Fibroblast of lung (primary cell): ENCODE results near the gene ATXN7L3. TPM values are rescaled to one million over a fixed set of nuclear protein-coding genes. Genes with fewer than 3 reads are reported as not detected.

Experiments
- DNase-seq, 2 donors: peaks; one replicate each; pipeline versions ENCODE4 v3.0.0 to v3.0.0-alpha.2; 2010; ENCODE audit warnings: low read depth in 2 of 2
- H2AFZ ChIP-seq: 2 replicates; pipeline ENCODE4 v1.5.1; 2012; ENCODE audit warnings: low read length, control low read depth, inconsistent platforms
- H3K27ac ChIP-seq: 2 replicates; pipeline ENCODE4 v1.5.1; 2011; ENCODE audit warnings: low read length, control low read depth; ENCODE audit not compliant: insufficient read depth
- H3K27me3 ChIP-seq: 2 replicates; pipeline ENCODE4 v1.5.1; 2011; ENCODE audit warnings: mild to moderate bottlenecking, low read length; ENCODE audit not compliant: control insufficient read depth, insufficient read depth
- H3K36me3 ChIP-seq: 2 replicates; pipeline ENCODE4 v1.5.1; 2011; ENCODE audit warnings: low read length; ENCODE audit not compliant: control insufficient read depth, insufficient read depth
- H3K4me1 ChIP-seq: 2 replicates; pipeline ENCODE4 v1.5.1; 2011; ENCODE audit warnings: low read length; ENCODE audit not compliant: control insufficient read depth, insufficient read depth; ENCODE audit errors: extremely low read depth
- H3K4me2 ChIP-seq: 2 replicates; pipeline ENCODE4 v1.5.1; 2011; ENCODE audit warnings: low read length, control low read depth; ENCODE audit not compliant: insufficient read depth; ENCODE audit errors: extremely low read depth
- H3K4me3 ChIP-seq, 4 experiments: fragments of 200-600 bp in 1 of 4; sonication (generic) in 1 of 4; replicated peaks in 1 of 4; 2 replicates each; pipeline ENCODE4 v1.5.1; 2011 to 2016; ENCODE audit warnings: low read length in 4 of 4, low read depth in 3 of 4, mild to moderate bottlenecking in 3 of 4, control low read depth in 2 of 4, inconsistent platforms in 1 of 4, mixed read lengths in 1 of 4; ENCODE audit not compliant: insufficient read depth in 1 of 4; ENCODE audit errors: control extremely low read depth in 1 of 4
- H3K79me2 ChIP-seq: 2 replicates; pipeline ENCODE4 v1.5.1; 2012; ENCODE audit warnings: mild to moderate bottlenecking, low read length, inconsistent platforms; ENCODE audit not compliant: control insufficient read depth, insufficient read depth
- H3K9ac ChIP-seq: 2 replicates; pipeline ENCODE4 v1.5.1; 2011; ENCODE audit warnings: mild to moderate bottlenecking, low read length, control low read depth; ENCODE audit not compliant: insufficient read depth
- H3K9me3 ChIP-seq: 2 replicates; pipeline ENCODE4 v1.5.1; 2012; ENCODE audit warnings: low read depth, low read length; ENCODE audit not compliant: control insufficient read depth, insufficient read depth
- H4K20me1 ChIP-seq: 2 replicates; pipeline ENCODE4 v1.5.1; 2011; ENCODE audit warnings: low read length; ENCODE audit not compliant: control insufficient read depth, insufficient read depth; ENCODE audit errors: extremely low read depth
- EZH2 ChIP-seq: IDR thresholded peaks from 2 replicates; pipeline ENCODE4 v1.5.1; 2012; ENCODE audit warnings: low read length, control low read depth, mild to moderate bottlenecking; ENCODE audit errors: missing control alignments
- polyA plus RNA-seq, 2 donors: library from polyadenylated mRNA; depleted of rRNA in 1 of 2; stranded (reverse) in 1 of 2; unstranded in 1 of 2; fragments of >200 nt; gene quantifications; 2 replicates each; pipeline ENCODE4 v1.2.1, GENCODE V29; 2011 to 2012; ENCODE audit warnings: missing spikeins in 1 of 2
- total RNA-seq: library from RNA; depleted of rRNA; stranded (reverse); fragments of >200 nt; gene quantifications from 2 replicates; pipeline ENCODE4 v1.2.1, GENCODE V29; 2014
- TF ChIP-seq, protein P1 (sequence below), 2 donors: IDR thresholded peaks in 1 of 2; conservative IDR thresholded peaks in 1 of 2; 1 replicate in 1 of 2; 2 replicates in 1 of 2; pipeline ENCODE4 v1.5.1; 2011 to 2012; ENCODE audit warnings: low read length in 2 of 2, control low read depth in 1 of 2, inconsistent platforms in 1 of 2, low read depth in 1 of 2, mild to moderate bottlenecking in 1 of 2

The ATXN7L3 gene
- total and polyA plus RNA-seq, 2 donors (not counting 1 experiment from before 2014, with no cell fraction given): 34.8 to 36.5 TPM

DNA sequence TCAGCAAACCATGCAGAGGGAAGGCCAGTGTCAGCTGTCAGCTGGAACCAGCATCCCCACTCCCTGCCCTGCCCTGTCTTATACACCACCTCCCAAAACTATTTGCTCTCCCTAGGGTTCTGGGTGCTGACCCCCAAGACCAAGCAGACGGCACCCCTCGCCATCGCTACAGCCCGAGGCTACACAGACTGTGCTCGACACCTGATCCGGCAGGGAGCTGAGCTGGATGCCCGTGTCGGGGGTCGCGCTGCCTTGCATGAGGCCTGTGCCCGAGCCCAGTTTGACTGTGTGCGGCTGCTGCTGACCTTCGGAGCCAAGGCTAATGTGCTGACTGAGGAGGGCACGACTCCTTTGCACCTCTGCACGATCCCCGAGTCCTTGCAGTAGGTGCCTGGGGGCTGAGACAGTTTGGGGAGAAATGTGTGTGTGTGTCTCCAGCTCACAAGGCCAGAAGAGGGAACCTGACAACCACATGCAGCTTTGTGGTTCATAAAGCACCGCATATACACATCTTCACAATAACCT lies 27.7 kb downstream of the ATXN7L3 start:
- no peak for TF ChIP-seq EZH2
- TF ChIP-seq, protein P1, sequence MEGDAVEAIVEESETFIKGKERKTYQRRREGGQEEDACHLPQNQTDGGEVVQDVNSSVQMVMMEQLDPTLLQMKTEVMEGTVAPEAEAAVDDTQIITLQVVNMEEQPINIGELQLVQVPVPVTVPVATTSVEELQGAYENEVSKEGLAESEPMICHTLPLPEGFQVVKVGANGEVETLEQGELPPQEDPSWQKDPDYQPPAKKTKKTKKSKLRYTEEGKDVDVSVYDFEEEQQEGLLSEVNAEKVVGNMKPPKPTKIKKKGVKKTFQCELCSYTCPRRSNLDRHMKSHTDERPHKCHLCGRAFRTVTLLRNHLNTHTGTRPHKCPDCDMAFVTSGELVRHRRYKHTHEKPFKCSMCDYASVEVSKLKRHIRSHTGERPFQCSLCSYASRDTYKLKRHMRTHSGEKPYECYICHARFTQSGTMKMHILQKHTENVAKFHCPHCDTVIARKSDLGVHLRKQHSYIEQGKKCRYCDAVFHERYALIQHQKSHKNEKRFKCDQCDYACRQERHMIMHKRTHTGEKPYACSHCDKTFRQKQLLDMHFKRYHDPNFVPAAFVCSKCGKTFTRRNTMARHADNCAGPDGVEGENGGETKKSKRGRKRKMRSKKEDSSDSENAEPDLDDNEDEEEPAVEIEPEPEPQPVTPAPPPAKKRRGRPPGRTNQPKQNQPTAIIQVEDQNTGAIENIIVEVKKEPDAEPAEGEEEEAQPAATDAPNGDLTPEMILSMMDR (conservative IDR thresholded peaks at IDR 0.05 in 1 of 2, IDR thresholded peaks at IDR 0.05 in 1 of 2; ENCODE audit: low read depth in 1 of 2, low read length in 2 of 2): no peak
- Histone ChIP-seq H3K4me1 (peaks cover 7% of the 10 kb centered on the region), H3K4me2 (no peak overlapping the region), H3K9me3 (no peaks in the 10 kb centered on the region), H4K20me1 (no peaks in the 10 kb centered on the region), H3K9ac (no peak overlapping the region), H3K79me2 (no peaks in the 10 kb centered on the region), H3K27ac (no peak overlapping the region), H3K4me3 (no peak overlapping the region), H3K27me3 (no peaks in the 10 kb centered on the region), H3K36me3 (no peaks in the 10 kb centered on the region), H2AFZ (no peak overlapping the region)
- no peak for DNase-seq

DNA sequence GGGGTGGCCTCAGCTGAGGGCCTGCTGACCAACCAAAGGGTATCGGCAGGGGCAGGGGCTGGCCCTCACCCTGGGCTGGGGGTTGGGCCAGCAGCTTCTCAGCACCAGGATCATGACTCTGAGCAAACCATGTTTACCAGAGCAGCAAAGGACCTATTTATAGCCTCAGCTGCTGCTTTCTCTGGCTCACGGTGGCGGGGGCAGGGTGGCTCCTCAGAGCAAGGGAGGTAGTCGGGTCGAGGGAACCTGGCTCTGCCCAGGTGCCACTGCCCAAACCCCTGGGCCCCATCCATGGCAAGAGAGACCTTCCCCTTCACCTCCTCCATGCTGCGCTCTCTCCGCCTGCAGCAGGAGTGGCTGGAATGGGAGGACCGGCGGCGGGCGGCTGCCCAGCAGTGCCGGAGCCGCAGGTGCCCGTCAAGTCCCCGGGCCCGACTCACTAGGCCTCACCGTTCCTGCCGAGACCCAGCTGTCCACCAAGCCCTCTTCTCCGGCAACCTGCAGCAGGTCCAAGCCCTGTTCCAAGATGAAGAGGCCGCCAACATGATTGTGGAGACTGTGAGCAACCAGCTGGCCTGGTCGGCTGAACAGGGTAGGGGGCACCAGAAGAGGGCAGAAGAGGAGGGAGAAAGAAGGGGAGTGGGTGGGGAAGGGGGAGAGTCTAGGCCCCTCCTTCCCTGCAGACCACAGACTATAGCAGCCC lies 29.0 kb downstream of the ATXN7L3 start, which contains the start of gene ASB16:
TSS of gene ASB16 (plus strand) at position 206 of the 703 bp plus-strand sequence. CDS start at position 292, 86 bp downstream.
- peak within 1 kb of the TSS; percentile 59 for H3K4me2 ChIP-seq

DNA sequence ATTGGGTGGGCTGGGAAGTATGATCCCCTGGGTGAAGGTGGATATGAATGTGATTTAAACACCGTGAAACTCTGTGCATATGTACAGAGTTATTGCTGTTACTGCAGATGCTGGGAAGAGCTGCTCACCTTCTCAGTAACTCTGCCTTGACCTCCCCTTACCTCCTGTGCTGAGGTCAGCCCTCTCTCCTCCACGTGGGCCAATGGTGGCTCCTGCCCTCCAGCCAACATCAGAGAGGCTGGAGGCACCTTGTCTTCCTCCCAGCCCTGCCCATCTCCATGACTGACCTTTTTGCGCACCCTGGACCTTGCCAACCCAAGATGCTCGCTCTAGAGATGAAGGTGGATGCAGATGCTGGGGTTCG lies 29.6 kb downstream of the ATXN7L3 start:
- no peaks in the 10 kb centered on the region for H4K20me1 ChIP-seq
- no peaks in the 10 kb centered on the region for H3K9me3 ChIP-seq
- H3K9ac ChIP-seq: no peak overlapping the region
- no peak for TF ChIP-seq EZH2
- TF ChIP-seq, protein P1 (conservative IDR thresholded peaks at IDR 0.05 in 1 of 2, IDR thresholded peaks at IDR 0.05 in 1 of 2; ENCODE audit: low read depth in 1 of 2, low read length in 2 of 2): no peak
- H3K27ac ChIP-seq: no peak overlapping the region
- no peak overlapping the region for H2AFZ ChIP-seq
- DNase-seq: no peak
- H3K4me1 ChIP-seq: peaks cover 7% of the 10 kb centered on the region
- no peaks in the 10 kb centered on the region for H3K27me3 ChIP-seq
- H3K4me2 ChIP-seq: peak overlapping the region; percentile 59
- H3K79me2 ChIP-seq: no peaks in the 10 kb centered on the region
- H3K36me3 ChIP-seq: no peaks in the 10 kb centered on the region
- peak overlapping the region in 1 of 4 experiments; percentile 50 for H3K4me3 ChIP-seq

More for the DNA sequence above, 29.0 kb downstream of the ATXN7L3 start, which contains the start of gene ASB16:
- Histone ChIP-seq H3K9ac (no peak within 1 kb of the TSS), H3K36me3 (no peaks in the 10 kb centered on the region), H3K4me1 (peaks cover 7% of the 10 kb centered on the region), H2AFZ (peak within 1 kb of the TSS; percentile 62), H3K27me3 (no peaks in the 10 kb centered on the region), H3K4me3 (peak within 1 kb of the TSS in 1 of 4 experiments; percentile 50), H3K79me2 (no peaks in the 10 kb centered on the region), H4K20me1 (no peaks in the 10 kb centered on the region), H3K27ac (no peak within 1 kb of the TSS), H3K9me3 (no peaks in the 10 kb centered on the region)
- TF ChIP-seq, protein P1 (conservative IDR thresholded peaks at IDR 0.05 in 1 of 2, IDR thresholded peaks at IDR 0.05 in 1 of 2; ENCODE audit: low read depth in 1 of 2, low read length in 2 of 2): no peak
- TF ChIP-seq EZH2: no peak
- DNase-seq: peak; percentile 33 to 41
